ENCODE measurements around the gene SLC44A3.

Gene SLC44A3

GRCh38 chr1:94787691-94788090 is 32.5 kb upstream of the SLC44A3 start:
- Histone ChIP-seq H3K79me2 (ENCODE audit: control insufficient read depth, insufficient read depth, low read length, unreplicated experiment) (no peaks in the 10 kb centered on the region), H3K27me3 (ENCODE audit: insufficient read depth, low read length) (no peaks in the 10 kb centered on the region), H3K27ac (ENCODE audit: low read depth, low read length) (no peak overlapping the region), H3K36me3 (ENCODE audit: insufficient read depth, low read length) (no peaks in the 10 kb centered on the region), H3K4me3 (ENCODE audit: low read depth, low read length) (no peak overlapping the region), H2AFZ (ENCODE audit: low read length, unreplicated experiment) (no peak overlapping the region), H3K4me1 (ENCODE audit: control insufficient read depth, insufficient read depth, low read length, unreplicated experiment) (peaks cover 42% of the 10 kb centered on the region)

- Histone ChIP-seq H3K36me3 (ENCODE audit: insufficient read depth, low read length) (no peaks in the 10 kb centered on the region), H3K27me3 (ENCODE audit: insufficient read depth, low read length) (no peaks in the 10 kb centered on the region), H2AFZ (ENCODE audit: low read length, unreplicated experiment) (no peak overlapping the region), H3K4me3 (ENCODE audit: low read depth, low read length) (no peak overlapping the region), H3K4me1 (ENCODE audit: control insufficient read depth, insufficient read depth, low read length, unreplicated experiment) (peaks cover 32% of the 10 kb centered on the region), H3K79me2 (ENCODE audit: control insufficient read depth, insufficient read depth, low read length, unreplicated experiment) (no peaks in the 10 kb centered on the region), H3K27ac (ENCODE audit: low read depth, low read length) (peak overlapping the region; percentile 8; the same call in 1 of the 2 replicates)
These were observed 29.9 kb upstream of the SLC44A3 start for GRCh38 chr1:94790246-94790645.

- no peaks in the 10 kb centered on the region for H3K27me3 ChIP-seq (ENCODE audit: insufficient read depth, low read length)
- H3K4me3 ChIP-seq (ENCODE audit: low read depth, low read length): no peak overlapping the region
These were observed 29.5 kb upstream of the SLC44A3 start for GRCh38 chr1:94790670-94791069.

GRCh38 chr1:94792473-94793295 is 27.5 kb upstream of the SLC44A3 start:
- Histone ChIP-seq H3K36me3 (ENCODE audit: insufficient read depth, low read length) (no peaks in the 10 kb centered on the region), H3K4me1 (ENCODE audit: control insufficient read depth, insufficient read depth, low read length, unreplicated experiment) (peaks cover 32% of the 10 kb centered on the region), H3K79me2 (ENCODE audit: control insufficient read depth, insufficient read depth, low read length, unreplicated experiment) (no peaks in the 10 kb centered on the region), H3K4me3 (ENCODE audit: low read depth, low read length) (peak overlapping the region; percentile 46), H3K27me3 (ENCODE audit: insufficient read depth, low read length) (no peaks in the 10 kb centered on the region), H3K27ac (ENCODE audit: low read depth, low read length) (peak overlapping the region; percentile 90), H2AFZ (ENCODE audit: low read length, unreplicated experiment) (peak overlapping the region; percentile 71)

More at GRCh38 chr1:94790670-94791069, 29.5 kb upstream of the SLC44A3 start:
- no peaks in the 10 kb centered on the region for H3K36me3 ChIP-seq (ENCODE audit: insufficient read depth, low read length)
- no peak overlapping the region for H2AFZ ChIP-seq (ENCODE audit: low read length, unreplicated experiment)
- peak overlapping the region; percentile 8; the same call in 1 of the 2 replicates for H3K27ac ChIP-seq (ENCODE audit: low read depth, low read length)
- peaks cover 32% of the 10 kb centered on the region for H3K4me1 ChIP-seq (ENCODE audit: control insufficient read depth, insufficient read depth, low read length, unreplicated experiment)
- H3K79me2 ChIP-seq (ENCODE audit: control insufficient read depth, insufficient read depth, low read length, unreplicated experiment): no peaks in the 10 kb centered on the region

GRCh38 chr1:94793296-94793656 is 26.9 kb upstream of the SLC44A3 start:
- H2AFZ ChIP-seq (ENCODE audit: low read length, unreplicated experiment): no peak overlapping the region
- H3K79me2 ChIP-seq (ENCODE audit: control insufficient read depth, insufficient read depth, low read length, unreplicated experiment): no peaks in the 10 kb centered on the region
- H3K4me1 ChIP-seq (ENCODE audit: control insufficient read depth, insufficient read depth, low read length, unreplicated experiment): peaks cover 35% of the 10 kb centered on the region
- no peaks in the 10 kb centered on the region for H3K36me3 ChIP-seq (ENCODE audit: insufficient read depth, low read length)
- H3K27me3 ChIP-seq (ENCODE audit: insufficient read depth, low read length): no peaks in the 10 kb centered on the region
- H3K27ac ChIP-seq (ENCODE audit: low read depth, low read length): peak overlapping the region; percentile 90
- H3K4me3 ChIP-seq (ENCODE audit: low read depth, low read length): peak overlapping the region; percentile 46

- no peaks in the 10 kb centered on the region for H3K27me3 ChIP-seq (ENCODE audit: insufficient read depth, low read length)
- H3K36me3 ChIP-seq (ENCODE audit: insufficient read depth, low read length): no peaks in the 10 kb centered on the region
- peaks cover 44% of the 10 kb centered on the region for H3K4me1 ChIP-seq (ENCODE audit: control insufficient read depth, insufficient read depth, low read length, unreplicated experiment)
- no peak overlapping the region for H3K4me3 ChIP-seq (ENCODE audit: low read depth, low read length)
- no peak overlapping the region for H2AFZ ChIP-seq (ENCODE audit: low read length, unreplicated experiment)
- no peaks in the 10 kb centered on the region for H3K79me2 ChIP-seq (ENCODE audit: control insufficient read depth, insufficient read depth, low read length, unreplicated experiment)
- no peak overlapping the region for H3K27ac ChIP-seq (ENCODE audit: low read depth, low read length)
These were observed 24.7 kb upstream of the SLC44A3 start for GRCh38 chr1:94795434-94795833.

- no peaks in the 10 kb centered on the region for H3K79me2 ChIP-seq (ENCODE audit: control insufficient read depth, insufficient read depth, low read length, unreplicated experiment)
- no peaks in the 10 kb centered on the region for H3K36me3 ChIP-seq (ENCODE audit: insufficient read depth, low read length)
- no peak overlapping the region for H2AFZ ChIP-seq (ENCODE audit: low read length, unreplicated experiment)
- H3K27ac ChIP-seq (ENCODE audit: low read depth, low read length): no peak overlapping the region
- peaks cover 43% of the 10 kb centered on the region for H3K4me1 ChIP-seq (ENCODE audit: control insufficient read depth, insufficient read depth, low read length, unreplicated experiment)
- H3K4me3 ChIP-seq (ENCODE audit: low read depth, low read length): no peak overlapping the region
- no peaks in the 10 kb centered on the region for H3K27me3 ChIP-seq (ENCODE audit: insufficient read depth, low read length)
These were observed 23.9 kb upstream of the SLC44A3 start for GRCh38 chr1:94796266-94796665.

GRCh38 chr1:94797291-94797690 is 22.9 kb upstream of the SLC44A3 start:
- Histone ChIP-seq H3K4me1 (ENCODE audit: control insufficient read depth, insufficient read depth, low read length, unreplicated experiment) (peaks cover 37% of the 10 kb centered on the region), H2AFZ (ENCODE audit: low read length, unreplicated experiment) (no peak overlapping the region), H3K79me2 (ENCODE audit: control insufficient read depth, insufficient read depth, low read length, unreplicated experiment) (no peaks in the 10 kb centered on the region), H3K36me3 (ENCODE audit: insufficient read depth, low read length) (no peaks in the 10 kb centered on the region), H3K27ac (ENCODE audit: low read depth, low read length) (no peak overlapping the region), H3K4me3 (ENCODE audit: low read depth, low read length) (no peak overlapping the region), H3K27me3 (ENCODE audit: insufficient read depth, low read length) (no peaks in the 10 kb centered on the region)

- H3K4me1 ChIP-seq (ENCODE audit: control insufficient read depth, insufficient read depth, low read length, unreplicated experiment): peaks cover 36% of the 10 kb centered on the region
- no peaks in the 10 kb centered on the region for H3K27me3 ChIP-seq (ENCODE audit: insufficient read depth, low read length)
- no peak overlapping the region for H2AFZ ChIP-seq (ENCODE audit: low read length, unreplicated experiment)
- no peaks in the 10 kb centered on the region for H3K79me2 ChIP-seq (ENCODE audit: control insufficient read depth, insufficient read depth, low read length, unreplicated experiment)
- no peak overlapping the region for H3K4me3 ChIP-seq (ENCODE audit: low read depth, low read length)
- H3K36me3 ChIP-seq (ENCODE audit: insufficient read depth, low read length): no peaks in the 10 kb centered on the region
- H3K27ac ChIP-seq (ENCODE audit: low read depth, low read length): no peak overlapping the region
These were observed 22.1 kb upstream of the SLC44A3 start for GRCh38 chr1:94798054-94798453.

GRCh38 chr1:94798462-94798861 is 21.7 kb upstream of the SLC44A3 start:
- no peak overlapping the region for H2AFZ ChIP-seq (ENCODE audit: low read length, unreplicated experiment)
- H3K27ac ChIP-seq (ENCODE audit: low read depth, low read length): 0 out of 2 replicates have a peak overlapping the region, but pooled peaks have one; percentile 55
- H3K27me3 ChIP-seq (ENCODE audit: insufficient read depth, low read length): no peaks in the 10 kb centered on the region
- H3K36me3 ChIP-seq (ENCODE audit: insufficient read depth, low read length): no peaks in the 10 kb centered on the region
- no peaks in the 10 kb centered on the region for H3K79me2 ChIP-seq (ENCODE audit: control insufficient read depth, insufficient read depth, low read length, unreplicated experiment)
- H3K4me1 ChIP-seq (ENCODE audit: control insufficient read depth, insufficient read depth, low read length, unreplicated experiment): peaks cover 32% of the 10 kb centered on the region
- H3K4me3 ChIP-seq (ENCODE audit: low read depth, low read length): no peak overlapping the region

GRCh38 chr1:94799206-94799605 is 21.0 kb upstream of the SLC44A3 start:
- H3K4me3 ChIP-seq (ENCODE audit: low read depth, low read length): no peak overlapping the region
- peak overlapping the region; percentile 73 for H2AFZ ChIP-seq (ENCODE audit: low read length, unreplicated experiment)
- no peaks in the 10 kb centered on the region for H3K79me2 ChIP-seq (ENCODE audit: control insufficient read depth, insufficient read depth, low read length, unreplicated experiment)
- H3K27me3 ChIP-seq (ENCODE audit: insufficient read depth, low read length): no peaks in the 10 kb centered on the region
- H3K4me1 ChIP-seq (ENCODE audit: control insufficient read depth, insufficient read depth, low read length, unreplicated experiment): peaks cover 28% of the 10 kb centered on the region
- H3K27ac ChIP-seq (ENCODE audit: low read depth, low read length): peak overlapping the region; percentile 55
- no peaks in the 10 kb centered on the region for H3K36me3 ChIP-seq (ENCODE audit: insufficient read depth, low read length)
